GOT3 (cell line): Measurements from ENCODE around the gene GUCA1A.
"Not testable (repeated sequence)": the region's sequence is repeated elsewhere in the genome, so short reads cannot be mapped to it uniquely, and the experiment has no call there.

Source experiments
- DNase-seq: peaks from one replicate; lab custom pipeline; 2025; ENCODE audit warnings: mixed read lengths; lab: John Stamatoyannopoulos, UW

Gene GUCA1A

GRCh38 chr6:42177514-42178364 is 4.6 kb downstream of the GUCA1A start:
- no peak for DNase-seq

- no peak for DNase-seq
Measured at GRCh38 chr6:42179261-42179944, 6.2 kb downstream of the GUCA1A start.

GRCh38 chr6:42179945-42180313 is 6.8 kb downstream of the GUCA1A start:
- DNase-seq, result no peak

- DNase-seq, result no peak
Measured at GRCh38 chr6:42182101-42182500, 8.9 kb downstream of the GUCA1A start.

- DNase-seq, result no peak
Measured at GRCh38 chr6:42184475-42184874, 11.3 kb downstream of the GUCA1A start.

- DNase-seq, result no peak
Measured at GRCh38 chr6:42185597-42185996, 12.4 kb downstream of the GUCA1A start.

- DNase-seq, result no peak
Measured at GRCh38 chr6:42188406-42188805, 15.2 kb downstream of the GUCA1A start.

GRCh38 chr6:42190554-42191183 is 17.5 kb downstream of the GUCA1A start:
- no peak for DNase-seq

- DNase-seq, result not testable (repeated sequence)
Measured at GRCh38 chr6:42192385-42192784, 19.2 kb downstream of the GUCA1A start.

GRCh38 chr6:42193491-42193894 is 20.3 kb downstream of the GUCA1A start:
- DNase-seq, result no peak

GRCh38 chr6:42194056-42194455 is 20.9 kb downstream of the GUCA1A start:
- DNase-seq, result no peak

GRCh38 chr6:42195415-42195814 is 22.3 kb downstream of the GUCA1A start:
- no peak for DNase-seq

GRCh38 chr6:42197555-42198362 is 24.6 kb downstream of the GUCA1A start:
- no peak for DNase-seq

- no peak for DNase-seq
Measured at GRCh38 chr6:42199106-42199981, 26.2 kb downstream of the GUCA1A start.

GRCh38 chr6:42200035-42200434 is 26.9 kb downstream of the GUCA1A start:
- no peak for DNase-seq

GRCh38 chr6:42201382-42201781 is 28.2 kb downstream of the GUCA1A start:
- no peak for DNase-seq

- not testable (repeated sequence) for DNase-seq
Measured at GRCh38 chr6:42202131-42202915, 29.2 kb downstream of the GUCA1A start.

GRCh38 chr6:42203183-42203582 is 30.0 kb downstream of the GUCA1A start:
- no peak for DNase-seq

- DNase-seq, result no peak
Measured at GRCh38 chr6:42204768-42205282, 31.7 kb downstream of the GUCA1A start.

- DNase-seq, result not testable (repeated sequence)
Measured at GRCh38 chr6:42207559-42207958, 34.4 kb downstream of the GUCA1A start.
